K562 (cell line): Measurements from ENCODE around the gene HAGHL. TPM values are rescaled to one million over a fixed set of nuclear protein-coding genes. Genes with fewer than 3 reads are reported as not detected.
A peak's percentile ranks its signal among the peaks of the same experiment; 100 is the strongest.

Experiments
- ATAC-seq: fragments of 200-7000 bp; cut with Tn5 transposase; 3 replicates; pipeline ENCODE4 v1.9.1; 2020; ENCODE audit warnings: moderate library complexity
- BruUV-seq: library from RNA; stranded (reverse); fragments of 400-500 nt; replicated peaks from 2 replicates; lab custom pipeline; 2021; lab: Mats Ljungman, UMichigan
- CTCF ChIA-PET: fragments of 300-600 bp; formaldehyde crosslinking; extraction: SDS; loops from one replicate; lab custom pipeline; 2021; ENCODE audit warnings: low intra/inter-chr PET ratio; lab: Yijun Ruan, JAX
- POLR2A ChIA-PET: fragments of 300-600, 350-650 bp; sonication (Branson Sonifier 250); formaldehyde crosslinking; extraction: SDS; loops from one replicate; lab custom pipeline; 2021; ENCODE audit warnings: antibody characterized with exemption, inconsistent platforms; lab: Yijun Ruan, JAX
- DNase-seq, 4 experiments: peaks; one replicate each; pipeline versions ENCODE4 v3.0.0 to v3.0.0-alpha.2; 2011 to 2018; ENCODE audit warnings: low spot score in 3 of 4, mixed read lengths in 3 of 4; ENCODE audit errors: extremely low read depth in 1 of 4
- FAIRE-seq: peaks from 2 replicates; lab custom pipeline; 2011; peaks lifted over from hg19 to GRCh38; lab: Jason Lieb, UNC
- H2AFZ ChIP-seq: 2 replicates; pipeline ENCODE4 v1.6.0; 2011; ENCODE audit warnings: low read depth, low read length, control low read depth, inconsistent platforms
- H3K27ac ChIP-seq: fragments of 200-600 bp; 3 replicates; pipeline ENCODE4 v1.8.0; 2011; ENCODE audit warnings: low read depth, mild to moderate bottlenecking, control low read depth, inconsistent platforms, low read length, moderate library complexity, mixed read lengths; ENCODE audit errors: extremely low read depth
- H3K27me3 ChIP-seq, 2 experiments: fragments of 300-600 bp in 1 of 2; 2 replicates in 1 of 2; 3 replicates in 1 of 2; pipeline versions ENCODE4 v1.6.0 to v1.8.0; 2011; ENCODE audit warnings: inconsistent platforms in 2 of 2, low read length in 2 of 2, mild to moderate bottlenecking in 1 of 2, mixed read lengths in 1 of 2, moderate library complexity in 1 of 2; ENCODE audit not compliant: control insufficient read depth in 2 of 2, insufficient read depth in 2 of 2
- H3K36me3 ChIP-seq: fragments of 300-600 bp; 3 replicates; pipeline ENCODE4 v1.8.0; 2011; ENCODE audit warnings: mild to moderate bottlenecking, low read length, inconsistent platforms; ENCODE audit not compliant: control insufficient read depth, insufficient read depth
- H3K4me1 ChIP-seq, 2 experiments: fragments of 200-600 bp in 1 of 2; replicated peaks in 1 of 2; 2 replicates in 1 of 2; 3 replicates in 1 of 2; pipeline versions ENCODE4 v1.5.1 to v1.8.0; 2011; ENCODE audit warnings: inconsistent platforms in 2 of 2, low read length in 2 of 2, mild to moderate bottlenecking in 1 of 2, mixed read lengths in 1 of 2, moderate library complexity in 1 of 2; ENCODE audit not compliant: control insufficient read depth in 2 of 2, insufficient read depth in 2 of 2
- H3K4me2 ChIP-seq: 2 replicates; pipeline ENCODE4 v1.6.1; 2011; ENCODE audit warnings: low read length, control low read depth, inconsistent platforms, mixed read lengths; ENCODE audit not compliant: insufficient read depth
- H3K4me3 ChIP-seq: fragments of 200-600 bp; sonication (generic), shearing (Covaris generic); 2 replicates; pipeline ENCODE4 v1.5.1; 2016; ENCODE audit warnings: control low read depth, inconsistent platforms
- H3K79me2 ChIP-seq: fragments of 200-600 bp; 3 replicates; pipeline ENCODE4 v1.8.0; 2011; ENCODE audit warnings: low read length, inconsistent platforms; ENCODE audit not compliant: control insufficient read depth, insufficient read depth
- H3K9ac ChIP-seq, 2 experiments: 2 replicates each; pipeline versions ENCODE4 v1.6.0 to v1.6.1; 2011; ENCODE audit warnings: low read depth in 2 of 2, low read length in 2 of 2, control low read depth in 1 of 2, inconsistent platforms in 1 of 2, mild to moderate bottlenecking in 1 of 2, mixed read lengths in 1 of 2; ENCODE audit not compliant: insufficient read depth in 1 of 2
- H3K9me1 ChIP-seq: one replicate; pipeline ENCODE4 v1.6.0; 2011; ENCODE audit warnings: inconsistent platforms, mild to moderate bottlenecking, low read length, moderate library complexity; ENCODE audit not compliant: control insufficient read depth, insufficient read depth
- H3K9me3 ChIP-seq: replicated peaks from 2 replicates; pipeline ENCODE4 v1.5.1; 2011; ENCODE audit warnings: low read depth, low read length, inconsistent platforms; ENCODE audit not compliant: control insufficient read depth, insufficient read depth
- H4K20me1 ChIP-seq: replicated peaks from 2 replicates; pipeline ENCODE4 v1.6.1; 2011; ENCODE audit warnings: low read length, inconsistent platforms, mixed read lengths; ENCODE audit not compliant: control insufficient read depth, insufficient read depth
- BCOR ChIP-seq: fragments of 450-650 bp; IDR thresholded peaks from 2 replicates; pipeline ENCODE4 v1.6.1; 2016
- BMI1 ChIP-seq: fragments of 150-350 bp; IDR thresholded peaks from 2 replicates; pipeline ENCODE4 v1.6.1; 2014; ENCODE audit warnings: low read length
- DPF2 ChIP-seq: fragments of 450-650 bp; IDR thresholded peaks from 2 replicates; pipeline ENCODE4 v1.6.1; 2016
- ELF1 ChIP-seq: fragments of 200-800 bp; sonication (Bioruptor generic); IDR thresholded peaks from 2 replicates; pipeline ENCODE4 v1.6.1; 2016; ENCODE audit warnings: missing genetic modification characterization, missing compliant biosample characterization
- HDGF ChIP-seq: fragments of 450-650 bp; IDR thresholded peaks from 2 replicates; pipeline ENCODE4 v1.6.1; 2016
- KLF13 ChIP-seq: fragments of 450-650 bp; IDR thresholded peaks from 2 replicates; pipeline ENCODE4 v1.6.1; 2016; ENCODE audit warnings: missing genetic modification characterization, low read depth, mild to moderate bottlenecking, missing compliant biosample characterization, moderate library complexity, borderline replicate concordance
- NFATC3 ChIP-seq: fragments of 450-650 bp; IDR thresholded peaks from 2 replicates; pipeline ENCODE4 v1.6.1; 2017; ENCODE audit warnings: mild to moderate bottlenecking
- RBFOX2 ChIP-seq: fragments of 200-400 bp; formaldehyde crosslinking; IDR thresholded peaks from 2 replicates; pipeline ENCODE4 v1.6.1; 2017; ENCODE audit warnings: low read depth, mild to moderate bottlenecking, low read length, moderate library complexity
- WHSC1 ChIP-seq: IDR thresholded peaks from one replicate; pipeline ENCODE4 v1.6.1; 2012; ENCODE audit warnings: low read length, control low read depth, inconsistent platforms
- ZFX ChIP-seq: sonication (generic); formaldehyde crosslinking; IDR thresholded peaks from 2 replicates; pipeline ENCODE4 v1.8.0; 2022; ENCODE audit warnings: mild to moderate bottlenecking, missing genetic modification reagents, moderate library complexity
- ZNF174 ChIP-seq: fragments of 250-450 bp; sonication (Bioruptor Pico); IDR thresholded peaks from 2 replicates; pipeline ENCODE4 v1.4.0; 2020; ENCODE audit warnings: mild to moderate bottlenecking
- ZNF263 ChIP-seq: sonication (generic); formaldehyde crosslinking; IDR thresholded peaks from 2 replicates; pipeline ENCODE4 v1.8.0; 2022; ENCODE audit warnings: mild to moderate bottlenecking, missing genetic modification reagents, borderline replicate concordance
- ZNF431 ChIP-seq: sonication (generic); formaldehyde crosslinking; IDR thresholded peaks from 2 replicates; pipeline ENCODE4 v1.8.0; 2022; ENCODE audit warnings: mild to moderate bottlenecking, missing genetic modification reagents
- ZNF699 ChIP-seq: fragments of 250-450 bp; sonication (Bioruptor Pico); IDR thresholded peaks from 2 replicates; pipeline ENCODE4 v1.8.0; 2021; ENCODE audit warnings: mild to moderate bottlenecking, moderate library complexity; ENCODE audit not compliant: insufficient replicate concordance
- WGBS: fragments of 100-300 bp; shearing (Covaris generic); methylation state at CpG from one replicate; pipeline ENCODE4 v1.1.6; 2016; ENCODE audit warnings: low coverage, mixed read lengths; ENCODE audit not compliant: insufficient coverage; ENCODE audit errors: missing lambda C conversion rate; 5-methylcytosine and 5-hydroxymethylcytosine counted together
- in situ Hi-C: fragments of 300-500 bp; cut with MboI; formaldehyde crosslinking; loops from 4 replicates; pipeline ENCODE4 v1.15.0; 2018; ENCODE audit warnings: inconsistent platforms, mixed read lengths
- intact Hi-C: fragments of 100-400 bp; cut with micrococcal nuclease; formaldehyde crosslinking; loops from 2 replicates; pipeline ENCODE4 v1.14.2; 2022
- polyA plus RNA-seq, 8 experiments: library from polyadenylated mRNA; depleted of rRNA in 4 of 8; stranded (reverse) in 5 of 8; unstranded in 3 of 8; fragments of >200 nt; fragmentation: Nextera tagmentation in 2 of 8; fragmentation: Illumina TruSeq in 1 of 8; extraction: Ambion mirVana in 2 of 8; extraction: Trizol in 1 of 8; gene quantifications; 2 replicates each; pipeline versions ENCODE4 v1.2.1 to v1.2.3, GENCODE V29; 2011 to 2014; ENCODE audit warnings: inconsistent platforms in 1 of 8, missing spikeins in 1 of 8
- total RNA-seq, 7 experiments: library from RNA; depleted of rRNA in 6 of 7; stranded (reverse); fragments of >200 nt in 6 of 7; fragmentation: Illumina TruSeq in 2 of 7; extraction: Trizol in 2 of 7; gene quantifications; 2 replicates each; pipeline versions ENCODE4 v1.2.1 to v1.2.3, GENCODE V29; 2011 to 2021; ENCODE audit warnings: low replicate concordance in 1 of 7
- TF ChIP-seq, protein P1 (sequence below): sonication (generic); formaldehyde crosslinking; IDR thresholded peaks from 2 replicates; pipeline ENCODE4 v1.9.0; 2022; ENCODE audit warnings: mild to moderate bottlenecking, missing genetic modification reagents
- TF ChIP-seq, protein P2 (sequence below): fragments of 450-650 bp; IDR thresholded peaks from 2 replicates; pipeline ENCODE4 v1.6.1; 2016; ENCODE audit warnings: low read depth, mild to moderate bottlenecking, moderate library complexity
- TF ChIP-seq, protein P3 (sequence below), 3 experiments: IDR thresholded peaks in 2 of 3; conservative IDR thresholded peaks in 1 of 3; 2 replicates each; pipeline ENCODE4 v1.5.1; 2011 to 2012; ENCODE audit warnings: low read length in 3 of 3, mild to moderate bottlenecking in 3 of 3, control low read depth in 2 of 3, improper control_type of control experiment in 1 of 3, inconsistent platforms in 1 of 3, low read depth in 1 of 3, mixed read lengths in 1 of 3, moderate library complexity in 1 of 3; ENCODE audit not compliant: insufficient read depth in 2 of 3
- TF ChIP-seq, protein P4 (sequence below): fragments of 250-450 bp; sonication (Bioruptor Pico); IDR thresholded peaks from 2 replicates; pipeline ENCODE4 v1.8.0; 2022; ENCODE audit warnings: moderate library complexity, mild to moderate bottlenecking, inconsistent platforms

The HAGHL gene
- total and polyA plus RNA-seq, 9 of the 15 experiments (the other 6 are each of a cell fraction or from before 2014, with no cell fraction given) = 0.31 to 83.4 (median 20.7) TPM

DNA sequence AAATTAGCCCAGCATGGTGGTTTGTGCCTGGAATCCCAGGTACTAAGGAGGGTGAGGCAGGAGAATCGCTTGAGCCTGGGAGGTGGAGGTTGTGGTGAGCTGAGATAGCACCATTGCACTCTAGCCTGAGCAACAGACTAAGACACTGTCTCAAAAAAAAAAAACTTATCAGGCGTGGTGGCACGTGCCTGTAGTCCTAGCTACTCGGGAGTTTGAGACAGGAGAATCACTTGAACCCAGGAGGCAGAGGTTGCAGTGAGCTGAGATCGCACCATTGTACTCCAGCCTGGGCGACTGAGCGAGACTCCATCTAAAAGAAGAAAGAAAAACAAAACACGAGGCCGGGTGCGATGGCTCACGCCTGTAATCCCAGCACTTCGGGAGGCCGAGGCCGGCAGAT is 16.0 kb downstream of the HAGHL start (continued):
- TF ChIP-seq, protein P1, sequence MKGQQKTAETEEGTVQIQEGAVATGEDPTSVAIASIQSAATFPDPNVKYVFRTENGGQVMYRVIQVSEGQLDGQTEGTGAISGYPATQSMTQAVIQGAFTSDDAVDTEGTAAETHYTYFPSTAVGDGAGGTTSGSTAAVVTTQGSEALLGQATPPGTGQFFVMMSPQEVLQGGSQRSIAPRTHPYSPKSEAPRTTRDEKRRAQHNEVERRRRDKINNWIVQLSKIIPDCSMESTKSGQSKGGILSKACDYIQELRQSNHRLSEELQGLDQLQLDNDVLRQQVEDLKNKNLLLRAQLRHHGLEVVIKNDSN (CRISPR knock-in tag) = peak; percentile 46
- TF ChIP-seq DPF2 (0 out of 2 replicates have a peak, but pooled peaks have one; percentile 33), ZFX (CRISPR knock-in tag) (0 out of 2 replicates have a peak, but pooled peaks have one; percentile 16), BCOR (0 out of 2 replicates have a peak, but pooled peaks have one; percentile 22)
- TF ChIP-seq, all 486 proteins: peak for 12; not testable (repeated sequence) for 474

DNA sequence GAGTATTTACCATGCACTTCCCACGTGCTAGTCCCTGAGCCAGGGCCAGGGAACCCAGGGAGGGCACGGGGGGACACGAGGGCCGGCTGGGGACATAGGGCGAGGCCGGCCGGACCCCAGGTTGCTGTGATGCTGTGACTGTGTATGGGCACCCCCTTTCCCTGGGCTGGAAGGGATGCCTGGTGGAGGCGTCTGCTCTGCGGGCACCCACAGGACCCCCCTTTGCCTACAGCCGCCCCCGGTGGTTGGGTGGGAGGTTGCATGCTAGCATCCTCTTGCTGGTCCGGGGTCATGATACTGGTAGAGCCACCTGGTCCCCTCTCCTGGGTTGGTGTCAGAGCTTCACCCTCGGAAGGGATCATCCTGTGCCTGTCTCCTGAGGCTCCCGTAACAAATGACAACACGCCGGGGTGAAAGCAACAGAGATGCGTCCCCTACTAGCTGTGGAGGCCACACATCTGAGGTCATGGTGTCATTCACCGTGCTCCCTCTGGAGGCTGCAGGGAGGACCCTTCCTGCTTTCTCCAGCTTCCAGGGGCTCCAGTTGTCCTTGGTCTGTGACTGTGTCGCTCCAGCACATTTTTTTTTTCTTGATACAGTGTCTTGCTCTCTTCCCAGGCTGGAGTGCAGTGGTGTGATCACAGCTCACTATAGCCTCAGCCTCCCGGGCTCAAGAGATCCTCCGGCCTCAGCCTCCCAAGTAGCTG is 17.0 kb downstream of the HAGHL start:
- H3K9me1 ChIP-seq = no peaks in the 10 kb centered on the region
- peaks cover 15% of the 10 kb centered on the region for H3K79me2 ChIP-seq
- no peaks in the 10 kb centered on the region for H3K9me3 ChIP-seq
- H3K4me1 ChIP-seq = peaks cover 8 to 64% of the 10 kb centered on the region in 2 experiments
- FAIRE-seq (no peak), ATAC-seq (no peak), DNase-seq (peak in 1 of 4 experiments; percentile 36)
- no peaks in the 10 kb centered on the region for H3K27me3 ChIP-seq
- intact Hi-C loops = no loop called here
- no peak overlapping the region for H3K9ac ChIP-seq
- ChIA-PET CTCF (no interaction called here), POLR2A (interaction anchor here (0.5 kb wide), 1 partner anchor 155 kb away, joined by 3 read pairs; no protein-coding TSS in a partner anchor)
- peaks cover 7% of the 10 kb centered on the region; the same call in 2 of the 3 replicates for H3K36me3 ChIP-seq
- H3K27ac ChIP-seq = no peak overlapping the region
- in situ Hi-C loops = loop anchor here (5.0 kb wide), 1 partner anchor 43 kb away; the partner anchor contains the start of genes CHTF18 and RPUSD1
- no peak overlapping the region for H3K4me3 ChIP-seq
- H2AFZ ChIP-seq = no peak overlapping the region
- no peak overlapping the region for H3K4me2 ChIP-seq
- 71% methylated on average over 20 of the region's 21 CpGs for WGBS
- H4K20me1 ChIP-seq = no peaks in the 10 kb centered on the region
- BruUV-seq = no TSS peak
- TF ChIP-seq RBFOX2 = 0 out of 2 replicates have a peak, but pooled peaks have one; percentile 14
- TF ChIP-seq, protein P2, sequence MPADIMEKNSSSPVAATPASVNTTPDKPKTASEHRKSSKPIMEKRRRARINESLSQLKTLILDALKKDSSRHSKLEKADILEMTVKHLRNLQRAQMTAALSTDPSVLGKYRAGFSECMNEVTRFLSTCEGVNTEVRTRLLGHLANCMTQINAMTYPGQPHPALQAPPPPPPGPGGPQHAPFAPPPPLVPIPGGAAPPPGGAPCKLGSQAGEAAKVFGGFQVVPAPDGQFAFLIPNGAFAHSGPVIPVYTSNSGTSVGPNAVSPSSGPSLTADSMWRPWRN = no peak
- TF ChIP-seq, protein P3, sequence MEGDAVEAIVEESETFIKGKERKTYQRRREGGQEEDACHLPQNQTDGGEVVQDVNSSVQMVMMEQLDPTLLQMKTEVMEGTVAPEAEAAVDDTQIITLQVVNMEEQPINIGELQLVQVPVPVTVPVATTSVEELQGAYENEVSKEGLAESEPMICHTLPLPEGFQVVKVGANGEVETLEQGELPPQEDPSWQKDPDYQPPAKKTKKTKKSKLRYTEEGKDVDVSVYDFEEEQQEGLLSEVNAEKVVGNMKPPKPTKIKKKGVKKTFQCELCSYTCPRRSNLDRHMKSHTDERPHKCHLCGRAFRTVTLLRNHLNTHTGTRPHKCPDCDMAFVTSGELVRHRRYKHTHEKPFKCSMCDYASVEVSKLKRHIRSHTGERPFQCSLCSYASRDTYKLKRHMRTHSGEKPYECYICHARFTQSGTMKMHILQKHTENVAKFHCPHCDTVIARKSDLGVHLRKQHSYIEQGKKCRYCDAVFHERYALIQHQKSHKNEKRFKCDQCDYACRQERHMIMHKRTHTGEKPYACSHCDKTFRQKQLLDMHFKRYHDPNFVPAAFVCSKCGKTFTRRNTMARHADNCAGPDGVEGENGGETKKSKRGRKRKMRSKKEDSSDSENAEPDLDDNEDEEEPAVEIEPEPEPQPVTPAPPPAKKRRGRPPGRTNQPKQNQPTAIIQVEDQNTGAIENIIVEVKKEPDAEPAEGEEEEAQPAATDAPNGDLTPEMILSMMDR (IDR thresholded peaks at IDR 0.05 in 2 of 3, conservative IDR thresholded peaks at IDR 0.05 in 1 of 3; ENCODE audit: insufficient read depth in 2 of 3, low read depth in 1 of 3, low read length in 3 of 3) = peak in 2 of 3 experiments; percentile 30 to 44; a peak in 2 of 6 replicates
- TF ChIP-seq ZNF263 (CRISPR knock-in tag) = peak; percentile 79
- no peak for TF ChIP-seq ZNF699 (CRISPR knock-in tag)
- TF ChIP-seq BMI1 = no peak
- no peak for TF ChIP-seq ZNF431 (CRISPR knock-in tag)
- TF ChIP-seq NFATC3 = no peak
- TF ChIP-seq BCOR = peak; percentile 15; the same call in 1 of the 2 replicates
- no peak for TF ChIP-seq HDGF
- no peak for TF ChIP-seq KLF13 (tag)
- TF ChIP-seq, protein P4, sequence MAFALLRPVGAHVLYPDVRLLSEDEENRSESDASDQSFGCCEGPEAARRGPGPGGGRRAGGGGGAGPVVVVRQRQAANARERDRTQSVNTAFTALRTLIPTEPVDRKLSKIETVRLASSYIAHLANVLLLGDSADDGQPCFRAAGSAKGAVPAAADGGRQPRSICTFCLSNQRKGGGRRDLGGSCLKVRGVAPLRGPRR (CRISPR knock-in tag) = no peak
- no peak for TF ChIP-seq WHSC1
- no peak for TF ChIP-seq ZNF174 (CRISPR knock-in tag)
- TF ChIP-seq ELF1 (tag) = no peak
